Astrocyte (in vitro differentiated cells and primary cell): ENCODE data around the gene SLC39A3. TPM values are rescaled to one million over a fixed set of nuclear protein-coding genes. Genes with fewer than 3 reads are reported as not detected.

ENCODE experiments used
- DNase-seq: peaks from one replicate; pipeline ENCODE4 v3.0.0-alpha.2; 2010; ENCODE audit warnings: low read depth
- FAIRE-seq: peaks from 2 replicates; lab custom pipeline; 2011; peaks lifted over from hg19 to GRCh38; lab: Jason Lieb, UNC
- H2AFZ ChIP-seq: 2 replicates; pipeline ENCODE4 v1.6.0; 2012; ENCODE audit warnings: low read depth, low read length, inconsistent platforms
- H3K27ac ChIP-seq: 2 replicates; pipeline ENCODE4 v1.5.1; 2011; ENCODE audit warnings: low read depth, low read length, inconsistent platforms
- H3K27me3 ChIP-seq: 2 replicates; pipeline ENCODE4 v1.6.0; 2011; ENCODE audit warnings: low read length, inconsistent platforms; ENCODE audit not compliant: insufficient read depth
- H3K36me3 ChIP-seq: 2 replicates; pipeline ENCODE4 v1.5.1; 2011; ENCODE audit warnings: low read length, inconsistent platforms; ENCODE audit not compliant: insufficient read depth
- H3K4me1 ChIP-seq: 2 replicates; pipeline ENCODE4 v1.5.1; 2011; ENCODE audit warnings: low read length, inconsistent platforms; ENCODE audit not compliant: insufficient read depth
- H3K4me2 ChIP-seq: 2 replicates; pipeline ENCODE4 v1.6.0; 2012; ENCODE audit warnings: low read length, inconsistent platforms
- H3K4me3 ChIP-seq: 2 replicates; pipeline ENCODE4 v1.5.1; 2011; ENCODE audit warnings: low read depth, mild to moderate bottlenecking, low read length, inconsistent platforms; ENCODE audit not compliant: insufficient read depth
- H3K79me2 ChIP-seq: 2 replicates; pipeline ENCODE4 v1.6.0; 2012; ENCODE audit warnings: mild to moderate bottlenecking, low read length, inconsistent platforms; ENCODE audit not compliant: insufficient read depth
- H3K9ac ChIP-seq: 2 replicates; pipeline ENCODE4 v1.6.0; 2012; ENCODE audit warnings: mild to moderate bottlenecking, low read length, inconsistent platforms
- H3K9me3 ChIP-seq: 2 replicates; pipeline ENCODE4 v1.5.1; 2012; ENCODE audit warnings: low read depth, mild to moderate bottlenecking, low read length, inconsistent platforms; ENCODE audit not compliant: insufficient read depth
- H4K20me1 ChIP-seq: 2 replicates; pipeline ENCODE4 v1.6.0; 2012; ENCODE audit warnings: low read length, inconsistent platforms; ENCODE audit not compliant: insufficient read depth
- H3K27ac Mint-ChIP-seq: one replicate; pipeline ENCODE4 v1.8.0; 2021; ENCODE audit warnings: mild to moderate bottlenecking, mixed read lengths; ENCODE audit not compliant: unreplicated experiment
- H3K27me3 Mint-ChIP-seq: one replicate; pipeline ENCODE4 v1.8.0; 2021; ENCODE audit warnings: low read depth, mixed read lengths; ENCODE audit not compliant: unreplicated experiment
- H3K36me3 Mint-ChIP-seq: one replicate; pipeline ENCODE4 v1.8.0; 2021; ENCODE audit warnings: low read depth, mixed read lengths; ENCODE audit not compliant: unreplicated experiment
- H3K4me1 Mint-ChIP-seq: one replicate; pipeline ENCODE4 v1.8.0; 2021; ENCODE audit warnings: low read depth, mixed read lengths; ENCODE audit not compliant: unreplicated experiment
- H3K4me3 Mint-ChIP-seq: one replicate; pipeline ENCODE4 v1.8.0; 2021; ENCODE audit warnings: mild to moderate bottlenecking, moderate library complexity, mixed read lengths; ENCODE audit not compliant: unreplicated experiment
- H3K9me3 Mint-ChIP-seq: one replicate; pipeline ENCODE4 v1.8.0; 2021; ENCODE audit warnings: mild to moderate bottlenecking, mixed read lengths; ENCODE audit not compliant: unreplicated experiment
- CTCF ChIP-seq: IDR thresholded peaks from 2 replicates; pipeline ENCODE4 v1.5.1; 2011; ENCODE audit warnings: low read depth, mild to moderate bottlenecking, inconsistent platforms, low read length, moderate library complexity; ENCODE audit not compliant: insufficient read depth
- EZH2 ChIP-seq: IDR thresholded peaks from 2 replicates; pipeline ENCODE4 v1.6.1; 2012; ENCODE audit warnings: mild to moderate bottlenecking, low read length, inconsistent platforms; ENCODE audit not compliant: insufficient read depth
- total RNA-seq: library from RNA; stranded (reverse); gene quantifications from 2 replicates; pipeline ENCODE4 v1.2.1, GENCODE V29; 2021

Gene SLC39A3
- total RNA-seq, 1 donor from 2014 or later, result 30.0 TPM

GRCh38 chr19:2719232-2719735, 20.5 kb downstream of the SLC39A3 start:
- Histone ChIP-seq H3K79me2 (no peaks in the 10 kb centered on the region), H3K27ac (no peak overlapping the region), H3K4me1 (peaks cover 22% of the 10 kb centered on the region), H2AFZ (no peak overlapping the region), H3K9me3 (peaks cover 8% of the 10 kb centered on the region), H3K9ac (no peak overlapping the region), H4K20me1 (no peaks in the 10 kb centered on the region), H3K27me3 (no peaks in the 10 kb centered on the region), H3K4me3 (no peak overlapping the region), H3K4me2 (no peak overlapping the region), H3K36me3 (no peaks in the 10 kb centered on the region)
- Mint-ChIP-seq H3K9me3 (peaks cover 10% of the 10 kb centered on the region), H3K36me3 (peaks cover 8% of the 10 kb centered on the region), H3K4me3 (no peak overlapping the region), H3K27ac (no peak overlapping the region), H3K4me1 (no peaks in the 10 kb centered on the region), H3K27me3 (peaks cover 14% of the 10 kb centered on the region)
- DNase-seq (no peak), FAIRE-seq (no peak)
- TF ChIP-seq EZH2 (no peak), CTCF (no peak)

GRCh38 chr19:2717638-2718541, 21.9 kb downstream of the SLC39A3 start:
- H3K4me3 ChIP-seq, result no peak overlapping the region
- H3K36me3 ChIP-seq, result no peaks in the 10 kb centered on the region
- DNase-seq, result no peak
- H3K4me1 Mint-ChIP-seq, result no peaks in the 10 kb centered on the region
- peaks cover 13% of the 10 kb centered on the region for H3K4me1 ChIP-seq
- no peaks in the 10 kb centered on the region for H3K79me2 ChIP-seq
- H3K9me3 ChIP-seq, result peaks cover 8% of the 10 kb centered on the region
- peaks cover 10% of the 10 kb centered on the region for H3K9me3 Mint-ChIP-seq
- no peak overlapping the region for H3K4me3 Mint-ChIP-seq
- H3K9ac ChIP-seq, result no peak overlapping the region
- peaks cover 8% of the 10 kb centered on the region for H3K36me3 Mint-ChIP-seq
- TF ChIP-seq CTCF, result no peak
- no peak for TF ChIP-seq EZH2
- H2AFZ ChIP-seq, result no peak overlapping the region
- peaks cover 13% of the 10 kb centered on the region for H3K27me3 Mint-ChIP-seq
- H3K4me2 ChIP-seq, result no peak overlapping the region
- FAIRE-seq, result no peak
- H3K27ac Mint-ChIP-seq, result no peak overlapping the region
- H3K27me3 ChIP-seq, result no peaks in the 10 kb centered on the region
- H4K20me1 ChIP-seq, result no peaks in the 10 kb centered on the region
- no peak overlapping the region for H3K27ac ChIP-seq
